ENCODE measurements around the gene HGFAC. TPM values are rescaled to one million over a fixed set of nuclear protein-coding genes. Genes with fewer than 3 reads are reported as not detected.
A peak's percentile ranks its signal among the peaks of the same experiment; 100 is the strongest.

HGFAC gene
- total RNA-seq, 2 experiments from 2014 or later: not detected

GRCh38 chr4:3486541-3487540 lies 45.1 kb downstream of the HGFAC start:
- no peak overlapping the region for H3K4me3 Mint-ChIP-seq
- H3K9me3 Mint-ChIP-seq: no peaks in the 10 kb centered on the region
- DNase-seq (no peak), ATAC-seq (ENCODE audit: low read depth) (no peak)
- H3K36me3 Mint-ChIP-seq: no peaks in the 10 kb centered on the region
- H3K27ac Mint-ChIP-seq: no peak overlapping the region
- POLR2A ChIA-PET: no interaction called here
- H3K27me3 Mint-ChIP-seq: peaks cover 5% of the 10 kb centered on the region
- peaks cover 1% of the 10 kb centered on the region for H3K4me1 Mint-ChIP-seq

DNA sequence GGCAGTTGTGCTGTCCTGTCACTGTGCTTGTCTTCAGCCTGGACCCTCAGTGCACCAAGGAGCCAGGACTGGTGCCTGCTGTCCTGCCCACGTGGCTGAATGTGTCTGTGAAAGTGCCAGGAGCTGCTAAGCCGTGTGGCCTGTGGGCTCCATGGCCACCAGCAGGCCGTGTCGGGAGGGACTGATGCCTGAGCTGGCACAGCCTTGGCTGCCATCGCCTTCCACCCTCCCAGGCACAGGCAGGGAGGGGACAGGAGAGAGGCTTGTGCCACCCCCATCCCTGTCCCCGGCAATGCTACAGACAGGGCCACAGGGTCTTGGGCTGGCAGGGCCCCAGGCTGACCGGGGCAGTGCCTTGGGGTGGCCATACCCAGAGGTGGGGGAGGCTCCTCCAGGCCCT lies 46.1 kb downstream of the HGFAC start:
- H3K4me1 Mint-ChIP-seq: peaks cover 1% of the 10 kb centered on the region
- POLR2A ChIA-PET: no interaction called here
- H3K36me3 Mint-ChIP-seq: no peaks in the 10 kb centered on the region
- DNase-seq (no peak), ATAC-seq (ENCODE audit: low read depth) (no peak)
- H3K9me3 Mint-ChIP-seq: no peaks in the 10 kb centered on the region
- peaks cover 3% of the 10 kb centered on the region for H3K27me3 Mint-ChIP-seq
- no peak overlapping the region for H3K4me3 Mint-ChIP-seq
- H3K27ac Mint-ChIP-seq: no peak overlapping the region

GRCh38 chr4:3488820-3489219 lies 47.1 kb downstream of the HGFAC start:
- Mint-ChIP-seq H3K9me3 (no peaks in the 10 kb centered on the region), H3K27me3 (peaks cover 3% of the 10 kb centered on the region), H3K4me1 (peaks cover 1% of the 10 kb centered on the region), H3K27ac (no peak overlapping the region), H3K36me3 (no peaks in the 10 kb centered on the region), H3K4me3 (no peak overlapping the region)
- POLR2A ChIA-PET: no interaction called here
- ATAC-seq (ENCODE audit: low read depth): no peak
- DNase-seq: no peak

GRCh38 chr4:3489451-3489962 lies 47.7 kb downstream of the HGFAC start:
- peak; percentile 21 for ATAC-seq (ENCODE audit: low read depth)
- H3K4me3 Mint-ChIP-seq: no peak overlapping the region

GRCh38 chr4:3491681-3492405 lies 50.1 kb downstream of the HGFAC start:
- H3K36me3 Mint-ChIP-seq: no peaks in the 10 kb centered on the region
- H3K9me3 Mint-ChIP-seq: no peaks in the 10 kb centered on the region
- DNase-seq (no peak), ATAC-seq (ENCODE audit: low read depth) (no peak)
- POLR2A ChIA-PET: no interaction called here
- no peaks in the 10 kb centered on the region for H3K4me1 Mint-ChIP-seq
- H3K4me3 Mint-ChIP-seq: no peak overlapping the region
- H3K27ac Mint-ChIP-seq: no peak overlapping the region
- H3K27me3 Mint-ChIP-seq: peaks cover 4% of the 10 kb centered on the region

More at GRCh38 chr4:3489451-3489962, 47.7 kb downstream of the HGFAC start:
- Mint-ChIP-seq H3K4me1 (peaks cover 1% of the 10 kb centered on the region), H3K36me3 (no peaks in the 10 kb centered on the region), H3K27ac (no peak overlapping the region), H3K27me3 (peaks cover 3% of the 10 kb centered on the region), H3K9me3 (no peaks in the 10 kb centered on the region)
- POLR2A ChIA-PET: no interaction called here
- DNase-seq: no peak

GRCh38 chr4:3492741-3493719 lies 51.3 kb downstream of the HGFAC start:
- no peak for ATAC-seq (ENCODE audit: low read depth)
- POLR2A ChIA-PET: no interaction called here
- no peaks in the 10 kb centered on the region for H3K9me3 Mint-ChIP-seq
- H3K36me3 Mint-ChIP-seq: no peaks in the 10 kb centered on the region
- H3K27ac Mint-ChIP-seq: no peak overlapping the region
- H3K27me3 Mint-ChIP-seq: peaks cover 4% of the 10 kb centered on the region
- H3K4me3 Mint-ChIP-seq: no peak overlapping the region
- no peak for DNase-seq
- no peaks in the 10 kb centered on the region for H3K4me1 Mint-ChIP-seq

- DNase-seq (no peak), ATAC-seq (ENCODE audit: low read depth) (no peak)
- Mint-ChIP-seq H3K4me3 (no peak overlapping the region), H3K9me3 (no peaks in the 10 kb centered on the region), H3K36me3 (no peaks in the 10 kb centered on the region), H3K27me3 (peaks cover 4% of the 10 kb centered on the region), H3K4me1 (no peaks in the 10 kb centered on the region), H3K27ac (no peak overlapping the region)
- POLR2A ChIA-PET: no interaction called here
These were observed 52.1 kb downstream of the HGFAC start for GRCh38 chr4:3493720-3494461.

DNA sequence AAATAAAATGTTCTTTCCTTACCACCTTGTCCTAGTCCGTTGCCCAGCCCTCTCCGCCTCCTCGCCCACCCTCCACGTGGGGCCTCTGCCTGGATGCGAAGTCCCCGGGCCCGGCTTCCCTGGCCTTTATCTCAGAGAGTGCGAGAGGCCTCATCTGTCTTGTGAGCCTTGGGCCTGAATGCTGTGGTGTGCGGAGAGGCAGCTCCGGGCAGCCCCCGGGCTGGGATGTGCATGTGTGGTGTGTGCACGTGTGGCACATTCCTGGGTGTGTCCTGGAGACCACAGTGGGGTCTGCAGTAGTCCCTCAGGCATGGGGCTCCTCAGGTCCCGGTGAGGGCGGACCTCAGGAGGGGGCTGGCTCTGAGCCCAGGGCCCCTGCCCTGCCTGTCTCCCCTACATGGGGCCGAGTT lies 52.7 kb downstream of the HGFAC start:
- no peak for DNase-seq
- Mint-ChIP-seq H3K27ac (no peak overlapping the region), H3K9me3 (no peaks in the 10 kb centered on the region), H3K36me3 (no peaks in the 10 kb centered on the region), H3K4me3 (no peak overlapping the region), H3K27me3 (peaks cover 4% of the 10 kb centered on the region), H3K4me1 (no peaks in the 10 kb centered on the region)
- POLR2A ChIA-PET: no interaction called here
- ATAC-seq (ENCODE audit: low read depth): no peak

- no peaks in the 10 kb centered on the region for H3K36me3 Mint-ChIP-seq
- peaks cover 4% of the 10 kb centered on the region for H3K27me3 Mint-ChIP-seq
- DNase-seq (no peak), ATAC-seq (ENCODE audit: low read depth) (no peak)
- POLR2A ChIA-PET: no interaction called here
- no peak overlapping the region for H3K4me3 Mint-ChIP-seq
- no peak overlapping the region for H3K27ac Mint-ChIP-seq
- no peaks in the 10 kb centered on the region for H3K4me1 Mint-ChIP-seq
- H3K9me3 Mint-ChIP-seq: no peaks in the 10 kb centered on the region
These were observed 53.6 kb downstream of the HGFAC start for GRCh38 chr4:3495204-3495975.

GRCh38 chr4:3496021-3496420 lies 54.3 kb downstream of the HGFAC start:
- H3K9me3 Mint-ChIP-seq: no peaks in the 10 kb centered on the region
- ATAC-seq (ENCODE audit: low read depth) (no peak), DNase-seq (no peak)
- H3K4me3 Mint-ChIP-seq: no peak overlapping the region
- H3K4me1 Mint-ChIP-seq: no peaks in the 10 kb centered on the region
- no peaks in the 10 kb centered on the region for H3K36me3 Mint-ChIP-seq
- POLR2A ChIA-PET: no interaction called here
- H3K27ac Mint-ChIP-seq: no peak overlapping the region
- peaks cover 2% of the 10 kb centered on the region for H3K27me3 Mint-ChIP-seq

DNA sequence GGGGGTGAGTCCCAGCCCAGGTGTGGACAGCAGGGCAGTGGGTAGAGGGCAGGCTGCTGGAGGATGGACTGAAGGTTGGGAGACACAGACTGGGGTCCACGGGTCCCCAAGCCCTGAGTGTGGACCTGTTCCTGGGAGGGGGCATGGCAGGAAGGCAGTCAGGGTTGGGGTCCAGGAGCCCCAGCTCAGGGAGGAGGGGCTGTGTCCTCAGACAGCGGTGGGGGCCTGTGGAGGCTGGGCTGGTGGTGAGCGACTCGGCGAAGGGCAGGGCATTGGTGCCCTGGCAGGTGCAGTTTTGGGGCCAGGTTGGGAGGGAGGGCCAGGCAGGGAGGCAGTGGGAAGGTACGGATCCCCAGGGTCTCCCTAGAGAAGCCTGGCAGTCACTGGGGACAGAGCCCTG lies 55.3 kb downstream of the HGFAC start:
- Mint-ChIP-seq H3K27me3 (peaks cover 2% of the 10 kb centered on the region), H3K9me3 (no peaks in the 10 kb centered on the region), H3K36me3 (no peaks in the 10 kb centered on the region), H3K4me1 (no peaks in the 10 kb centered on the region), H3K27ac (no peak overlapping the region), H3K4me3 (no peak overlapping the region)
- DNase-seq (no peak), ATAC-seq (ENCODE audit: low read depth) (no peak)
- POLR2A ChIA-PET: no interaction called here
